Stimulated activated CD4-positive, alpha-beta T cell treated with anti-CD3 and anti-CD28 coated beads, Interleukin-15, amount 100 ng/mL, for 1 hour (primary cell): ENCODE measurements around the gene KRTAP6-1.

ENCODE experiments used
- DNase-seq, 2 donors: peaks; one replicate each; pipeline ENCODE4 v3.0.0-alpha.2; 2020; ENCODE audit warnings: low read depth in 1 of 2, low spot score in 1 of 2

The KRTAP6-1 gene

GRCh38 chr21:30579346-30579745 is 34.4 kb downstream of the KRTAP6-1 start:
- DNase-seq = no peak

- no peak for DNase-seq
Observed at GRCh38 chr21:30577766-30578165, 36.0 kb downstream of the KRTAP6-1 start.

GRCh38 chr21:30567617-30568016 is 46.1 kb downstream of the KRTAP6-1 start:
- DNase-seq = no peak

GRCh38 chr21:30563630-30564029 is 50.1 kb downstream of the KRTAP6-1 start:
- no peak for DNase-seq
